ACHN (cell line): ENCODE results near the gene GEMIN5.

Experiments used
- DNase-seq: peaks from one replicate; pipeline ENCODE4 v3.0.0-alpha.2; 2015
- in situ Hi-C: cut with HindIII; loops from 2 replicates; pipeline ENCODE4 v1.10.0; 2017; ENCODE audit warnings: low sequenced_read_pairs, low pct_ligation_motif_present, low pct_unique_long_range_greater_than_20kb

Gene GEMIN5

DNA sequence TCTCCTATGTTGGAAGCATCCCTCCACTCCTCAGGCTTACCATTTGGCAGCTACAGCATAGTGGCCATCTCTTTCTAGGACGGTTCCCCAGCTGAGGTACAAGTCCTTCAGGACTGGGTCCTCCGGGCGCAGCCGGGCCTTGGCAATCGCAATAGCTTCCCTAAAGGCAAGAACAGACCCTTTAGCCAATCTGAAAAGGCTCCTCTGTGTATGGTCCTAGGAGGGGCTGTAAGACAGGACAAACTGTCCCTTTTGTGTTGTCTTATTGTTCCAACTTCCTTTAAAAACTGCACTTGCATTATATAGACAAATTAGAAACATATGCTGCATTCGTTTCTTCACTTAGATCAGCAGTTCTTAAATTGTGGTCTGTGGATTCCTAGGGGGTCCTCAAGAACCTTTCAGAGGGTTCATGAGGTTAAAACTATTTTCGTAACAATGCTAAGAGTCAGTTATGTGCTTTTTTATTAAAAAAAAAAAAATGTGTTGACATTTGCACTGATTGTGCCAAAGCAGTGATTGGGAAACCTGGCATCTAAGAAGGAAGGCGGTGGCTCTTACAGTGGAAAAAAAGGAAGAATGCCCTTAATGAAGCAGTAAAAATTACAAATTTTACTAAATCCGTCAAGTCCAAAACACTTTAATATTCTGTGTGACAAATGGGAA is 38.7 kb downstream of the GEMIN5 start:
- in situ Hi-C loops, result no loop called here
- DNase-seq, result no peak

DNA sequence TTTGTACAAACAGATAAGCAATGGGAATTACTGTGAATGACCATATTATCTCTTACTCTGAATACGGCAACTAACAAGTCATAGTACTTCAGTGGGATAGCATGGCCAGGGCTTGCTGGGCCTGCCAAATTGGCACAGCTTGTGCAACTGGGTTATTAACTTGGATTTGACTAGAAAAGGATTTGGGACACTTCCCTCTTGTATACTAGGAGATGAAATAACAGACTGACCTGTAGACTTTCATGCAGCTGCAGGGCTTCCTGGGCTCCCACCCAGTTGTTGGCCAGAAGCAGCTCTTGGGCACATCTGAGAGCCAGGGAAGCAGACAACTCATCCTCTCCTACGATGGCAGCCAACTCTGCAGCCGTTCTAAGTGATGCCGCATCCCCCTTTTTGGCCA is 39.8 kb downstream of the GEMIN5 start:
- in situ Hi-C loops, result no loop called here
- no peak for DNase-seq

DNA sequence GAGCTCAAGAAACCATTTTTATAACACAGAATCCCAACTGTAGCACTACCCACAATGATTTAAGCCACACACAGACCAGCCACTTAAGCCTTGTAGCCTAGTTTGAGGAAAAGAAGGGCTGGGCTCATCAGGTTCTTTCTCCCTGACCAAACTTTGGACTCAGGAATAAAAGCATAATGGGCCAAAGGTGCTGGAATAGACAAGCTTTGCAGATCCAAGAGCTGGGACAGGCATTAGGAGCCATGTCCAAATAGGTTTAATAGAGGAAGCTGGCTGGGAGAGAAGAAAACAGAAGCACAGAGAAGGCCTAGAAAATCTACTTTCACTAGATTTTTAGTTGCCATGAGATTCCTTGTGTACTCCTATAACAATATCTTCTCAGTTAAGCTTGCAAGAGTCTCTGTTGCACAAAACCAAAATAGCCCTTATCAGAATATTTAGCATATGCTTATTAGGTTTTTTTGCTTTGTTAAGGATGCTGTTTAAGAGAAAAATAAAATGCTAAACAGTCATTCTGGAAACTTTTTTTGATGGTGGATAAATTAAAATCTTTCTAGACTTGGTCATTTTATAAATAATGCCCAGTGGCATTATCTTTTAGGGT is 41.3 kb downstream of the GEMIN5 start:
- in situ Hi-C loops, result no loop called here
- DNase-seq, result no peak

DNA sequence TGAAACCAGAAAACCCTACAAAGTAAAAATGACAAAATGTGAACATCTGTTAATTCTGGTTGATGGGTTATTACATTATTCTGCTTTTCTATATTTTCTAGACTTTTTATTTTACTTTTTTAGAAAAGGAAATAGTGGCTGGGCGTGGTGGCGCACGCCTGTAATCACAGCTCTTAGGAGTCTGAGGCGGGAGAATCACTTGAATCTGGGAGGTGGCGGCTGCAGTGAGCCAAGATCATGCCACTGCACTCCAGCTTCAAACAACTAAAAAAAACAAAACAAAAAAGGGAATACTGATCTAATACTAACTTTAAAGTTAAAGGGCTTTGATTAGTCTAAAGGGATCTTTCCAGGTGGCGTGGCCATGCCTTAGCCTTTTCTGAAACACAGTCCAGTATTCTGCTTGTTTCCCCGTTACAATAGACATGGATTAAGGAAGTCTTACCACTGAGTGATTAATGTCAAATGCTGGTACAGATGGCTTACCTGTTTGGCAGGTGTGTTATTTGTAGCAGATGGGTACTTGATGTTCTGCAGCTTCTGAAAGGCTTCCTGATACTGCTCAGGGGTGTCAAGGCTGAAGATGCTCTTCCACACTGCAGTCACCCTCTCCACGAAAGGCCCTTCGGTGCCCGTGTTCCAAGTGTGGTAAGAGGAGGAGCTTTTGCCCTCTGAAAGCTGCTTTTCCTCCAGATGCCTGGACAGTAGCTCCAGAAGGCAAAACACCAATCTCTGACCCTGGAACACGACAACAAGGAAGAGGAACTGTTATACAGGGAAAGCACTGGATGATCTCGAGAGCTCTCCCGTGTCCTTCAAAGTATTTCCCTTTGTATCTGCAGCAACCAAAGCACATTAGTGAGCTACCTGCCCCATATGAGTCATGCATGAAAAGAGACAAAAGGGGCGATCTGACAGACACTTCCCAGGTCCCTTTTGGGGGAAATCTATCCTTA is 42.1 kb downstream of the GEMIN5 start:
- DNase-seq, result no peak
- in situ Hi-C loops, result no loop called here

DNA sequence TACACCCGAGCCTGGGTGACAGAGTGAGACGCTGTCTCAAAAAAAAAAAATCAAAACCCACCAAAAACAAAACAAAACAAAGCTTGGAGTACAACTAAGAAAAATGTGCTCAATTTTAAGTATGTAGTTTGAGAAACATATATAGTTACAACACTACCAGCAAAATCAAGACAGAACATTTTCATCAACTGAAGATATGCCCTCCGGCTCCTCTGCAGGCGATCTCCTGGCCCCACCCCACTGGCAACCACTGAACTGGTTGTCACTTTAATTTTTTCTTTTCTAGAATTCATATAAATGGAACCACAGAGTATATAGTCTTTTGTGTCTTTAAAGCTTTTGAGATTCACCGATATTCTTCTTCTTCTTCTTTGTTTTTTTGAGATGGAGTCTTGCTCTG is 44.6 kb downstream of the GEMIN5 start:
- in situ Hi-C loops, result no loop called here
- no peak for DNase-seq

DNA sequence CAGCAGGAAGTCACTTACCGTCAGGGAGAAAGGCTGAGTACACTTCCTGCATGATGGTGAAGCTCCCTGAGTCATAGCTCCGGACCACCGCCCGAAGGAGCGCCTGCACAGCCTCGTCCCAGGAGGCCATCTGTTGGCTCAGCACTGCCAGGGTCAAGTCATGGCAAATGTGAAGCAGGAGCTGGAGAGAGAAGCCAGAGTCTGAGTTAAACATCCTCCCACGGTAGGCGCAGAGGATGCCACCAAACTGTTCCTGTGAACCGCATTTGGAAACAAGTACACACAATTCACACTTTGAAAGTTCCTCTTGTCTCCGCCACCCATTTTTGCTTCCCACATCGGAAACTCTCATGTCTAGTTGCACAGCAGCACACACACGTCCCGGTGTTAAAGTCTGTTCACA is 45.6 kb downstream of the GEMIN5 start:
- no peak for DNase-seq
- in situ Hi-C loops, result no loop called here

DNA sequence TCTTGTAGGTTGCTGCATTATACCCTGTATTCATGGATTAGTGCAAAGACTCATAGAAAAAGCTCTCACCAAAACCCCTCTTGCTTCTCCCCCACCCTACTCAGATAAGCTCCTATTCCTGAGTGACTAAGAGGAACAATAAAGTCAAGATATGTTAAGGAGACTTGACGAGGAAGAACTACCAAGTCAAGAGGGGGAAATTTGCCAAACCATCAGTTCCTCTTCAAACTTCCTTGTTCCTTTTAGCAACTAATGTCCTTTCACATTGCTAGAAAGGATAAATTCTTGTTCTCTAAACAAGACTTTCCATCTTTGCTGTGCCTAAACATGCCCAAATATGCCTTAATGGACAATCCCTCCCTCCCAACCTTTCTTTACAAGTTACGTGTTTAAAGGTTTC is 52.6 kb downstream of the GEMIN5 start:
- no peak for DNase-seq
- in situ Hi-C loops, result no loop called here

DNA sequence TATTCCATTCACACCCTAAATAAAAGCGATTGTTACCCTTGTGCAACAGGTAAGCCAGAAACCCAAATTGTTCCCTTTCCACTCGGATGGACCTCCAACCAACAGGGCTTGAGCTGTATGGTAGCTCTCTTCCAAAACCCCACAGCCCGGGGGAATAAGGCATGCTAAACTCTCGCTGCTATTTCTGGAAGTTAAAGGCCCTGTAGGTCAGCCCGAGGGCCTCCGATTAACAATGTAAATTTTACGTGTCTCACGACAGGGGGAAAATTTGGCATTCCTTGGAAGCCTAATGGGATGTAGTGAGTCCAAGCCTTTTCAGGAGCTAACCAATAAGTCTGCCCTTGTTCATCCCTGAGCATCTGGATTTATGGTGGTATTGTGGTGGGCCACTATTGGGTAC is 53.6 kb downstream of the GEMIN5 start:
- in situ Hi-C loops, result no loop called here
- DNase-seq, result no peak

DNA sequence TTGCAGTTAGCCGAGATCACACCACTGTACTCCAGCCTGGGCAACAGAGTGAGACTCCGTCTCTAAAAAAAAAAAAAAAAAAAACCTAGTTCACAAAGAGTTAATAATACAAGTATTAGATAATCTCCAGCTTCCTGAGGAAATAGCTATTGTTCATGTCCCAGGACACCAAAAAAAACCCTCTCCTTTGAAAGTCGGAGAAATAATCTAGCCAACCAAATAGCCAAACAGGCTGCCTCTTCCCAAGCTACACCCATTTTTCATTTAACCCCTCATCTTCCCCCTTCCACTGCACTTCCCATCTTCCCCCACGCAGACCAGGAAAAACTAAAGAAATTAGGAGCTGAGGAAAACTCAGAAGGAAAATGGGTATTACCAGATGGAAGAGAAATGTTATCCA is 56.0 kb downstream of the GEMIN5 start:
- DNase-seq, result no peak
- in situ Hi-C loops, result no loop called here

DNA sequence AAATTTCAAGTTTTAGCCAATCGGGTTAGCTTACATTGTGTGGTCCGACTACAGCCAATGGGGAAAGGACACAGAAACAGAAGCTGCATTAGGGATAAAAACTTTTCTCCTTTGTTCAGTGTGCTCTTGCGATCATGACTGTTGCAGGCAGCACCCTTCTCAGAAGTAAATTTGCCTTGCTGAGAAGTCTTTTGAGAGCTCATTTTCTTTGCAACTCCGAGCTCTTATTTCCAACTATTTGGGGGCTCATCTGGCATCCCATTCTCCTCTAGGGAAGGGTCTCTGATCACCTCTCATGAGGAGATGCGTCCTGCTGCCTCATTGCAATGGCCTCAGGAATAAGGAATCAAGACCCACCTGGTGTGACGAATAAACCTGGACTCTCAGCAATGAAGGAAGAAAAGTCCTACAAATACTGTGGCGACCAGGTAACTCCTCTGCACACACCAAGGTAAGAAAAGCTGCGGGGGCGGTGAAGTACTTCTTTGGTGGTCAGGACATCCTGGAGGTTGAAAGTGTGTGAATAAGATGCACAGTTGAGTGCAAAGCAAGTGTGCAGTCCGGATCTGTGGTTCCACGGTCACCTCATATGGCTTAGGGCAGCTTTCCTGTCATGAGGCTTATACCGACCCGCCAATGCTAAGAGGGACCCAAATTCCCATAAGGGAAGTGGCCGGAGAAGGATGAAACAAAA is 59.2 kb downstream of the GEMIN5 start:
- DNase-seq, result peak; percentile 2
- in situ Hi-C loops, result no loop called here

DNA sequence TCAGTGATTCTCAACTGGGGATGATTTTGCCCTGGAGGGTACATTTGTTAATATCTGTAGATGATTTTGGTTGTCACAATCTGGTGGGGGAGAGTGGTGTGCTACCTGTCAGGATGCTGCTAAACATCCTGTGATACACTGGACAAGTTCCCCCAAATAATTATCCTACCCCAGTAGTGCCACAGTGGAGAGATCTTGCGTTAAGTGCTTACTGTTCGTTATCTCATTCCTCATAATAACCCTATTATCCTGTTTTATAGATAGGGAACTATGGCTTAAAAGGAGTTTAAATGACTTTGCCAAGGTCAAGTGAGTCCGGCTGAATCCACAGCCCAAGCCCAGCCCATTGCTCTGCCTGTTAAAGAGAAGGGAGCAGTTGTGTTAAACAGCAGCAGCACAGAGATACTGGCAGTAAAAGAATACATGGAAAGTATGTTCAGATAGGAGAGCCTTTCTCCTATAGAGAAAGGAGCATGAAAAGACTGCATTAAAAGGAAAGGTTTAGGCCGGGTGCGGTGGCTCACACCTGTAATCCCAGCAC is 64.2 kb downstream of the GEMIN5 start:
- in situ Hi-C loops, result no loop called here
- DNase-seq, result no peak

DNA sequence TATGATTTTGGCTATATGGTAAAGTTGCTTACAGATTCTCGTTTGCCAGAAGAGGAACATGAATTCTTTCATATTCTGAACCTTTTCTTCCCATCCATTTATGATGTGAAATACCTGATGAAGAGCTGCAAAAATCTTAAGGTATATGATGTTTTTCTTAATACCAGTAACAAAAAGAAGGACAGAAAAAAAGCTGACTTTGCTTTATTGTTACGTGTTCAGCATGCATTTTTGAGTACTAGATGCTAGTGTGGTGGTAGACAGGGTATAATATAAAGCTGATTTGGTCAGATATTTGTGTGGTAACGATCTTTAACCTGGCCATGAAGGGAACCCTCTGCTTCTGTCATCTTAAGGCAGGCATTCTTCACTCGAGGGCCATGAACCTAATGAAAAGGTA is 66.3 kb downstream of the GEMIN5 start:
- no peak for DNase-seq
- in situ Hi-C loops, result no loop called here

DNA sequence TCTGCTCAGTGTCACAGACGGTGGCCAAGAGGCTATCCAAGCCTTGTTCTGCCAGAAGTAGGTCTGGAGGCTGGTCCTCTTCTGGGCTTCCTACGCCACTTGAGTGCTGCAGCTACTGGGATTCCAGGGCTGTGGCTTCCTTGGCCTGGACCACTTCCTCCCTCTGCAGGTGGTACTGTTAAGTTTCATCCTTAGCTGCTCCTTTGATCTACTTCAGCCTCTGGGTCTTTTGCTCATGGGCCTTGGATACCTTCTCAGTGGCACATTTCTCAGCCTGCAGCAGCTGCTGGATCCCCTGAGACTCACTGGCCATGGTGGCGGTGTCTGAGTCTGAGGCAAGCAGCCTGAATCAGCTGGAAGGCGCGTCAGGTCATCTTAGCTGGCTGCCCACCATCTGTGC is 69.3 kb downstream of the GEMIN5 start:
- DNase-seq, result no peak

DNA sequence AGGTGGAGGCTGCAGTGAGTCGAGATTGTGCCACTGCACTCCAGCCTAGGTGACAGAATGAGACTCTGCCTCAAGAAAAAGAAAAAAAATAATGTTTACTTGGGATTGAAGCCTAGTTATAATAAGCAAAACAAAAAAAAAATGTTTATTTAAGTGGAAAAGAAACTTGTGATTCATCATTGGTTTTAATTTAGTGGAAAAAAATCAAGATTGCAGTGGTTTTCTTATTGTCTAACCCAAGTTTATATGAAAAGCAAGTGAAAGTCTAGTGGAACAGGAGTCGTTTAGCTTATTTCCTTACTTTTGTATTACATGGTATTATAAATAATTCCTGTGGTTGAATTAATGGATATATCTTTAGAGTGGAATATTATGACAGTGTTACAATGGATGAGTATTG is 71.2 kb downstream of the GEMIN5 start:
- no peak for DNase-seq
- in situ Hi-C loops, result no loop called here

More for the DNA sequence above, 69.3 kb downstream of the GEMIN5 start:
- in situ Hi-C loops, result no loop called here

DNA sequence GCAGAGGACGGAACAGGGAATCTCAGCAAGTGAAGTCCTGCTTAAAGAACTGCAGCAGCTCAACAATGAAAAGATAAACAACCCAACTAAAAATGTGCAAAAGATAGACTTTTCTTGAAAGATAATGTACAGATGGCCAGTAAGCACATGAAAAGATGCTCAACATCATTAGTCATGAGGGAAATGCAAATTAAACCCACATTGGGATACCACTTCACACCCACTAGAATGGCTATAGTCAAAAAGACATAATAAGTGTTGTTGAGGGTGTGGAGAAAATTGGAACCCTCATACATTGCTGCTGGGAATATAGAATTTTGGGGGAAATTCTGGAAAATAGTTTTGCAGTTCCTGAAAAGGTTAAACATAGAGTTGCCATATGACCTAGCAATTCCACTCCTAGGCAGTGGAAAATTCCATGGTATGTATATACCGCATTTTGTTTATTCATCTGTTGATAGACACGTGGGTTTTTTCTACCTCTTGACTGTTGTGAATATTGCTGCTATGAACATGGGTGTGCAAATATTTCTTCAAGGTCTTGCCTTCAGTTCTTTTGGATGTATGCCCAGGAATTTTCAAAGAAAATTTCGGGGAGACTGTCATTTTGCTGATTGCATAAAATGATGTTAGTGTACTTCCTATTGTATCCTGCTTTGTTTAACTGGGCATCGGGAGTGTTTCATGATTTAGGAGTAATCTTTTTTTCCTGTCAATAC is 72.4 kb downstream of the GEMIN5 start:
- in situ Hi-C loops, result no loop called here
- DNase-seq, result no peak

DNA sequence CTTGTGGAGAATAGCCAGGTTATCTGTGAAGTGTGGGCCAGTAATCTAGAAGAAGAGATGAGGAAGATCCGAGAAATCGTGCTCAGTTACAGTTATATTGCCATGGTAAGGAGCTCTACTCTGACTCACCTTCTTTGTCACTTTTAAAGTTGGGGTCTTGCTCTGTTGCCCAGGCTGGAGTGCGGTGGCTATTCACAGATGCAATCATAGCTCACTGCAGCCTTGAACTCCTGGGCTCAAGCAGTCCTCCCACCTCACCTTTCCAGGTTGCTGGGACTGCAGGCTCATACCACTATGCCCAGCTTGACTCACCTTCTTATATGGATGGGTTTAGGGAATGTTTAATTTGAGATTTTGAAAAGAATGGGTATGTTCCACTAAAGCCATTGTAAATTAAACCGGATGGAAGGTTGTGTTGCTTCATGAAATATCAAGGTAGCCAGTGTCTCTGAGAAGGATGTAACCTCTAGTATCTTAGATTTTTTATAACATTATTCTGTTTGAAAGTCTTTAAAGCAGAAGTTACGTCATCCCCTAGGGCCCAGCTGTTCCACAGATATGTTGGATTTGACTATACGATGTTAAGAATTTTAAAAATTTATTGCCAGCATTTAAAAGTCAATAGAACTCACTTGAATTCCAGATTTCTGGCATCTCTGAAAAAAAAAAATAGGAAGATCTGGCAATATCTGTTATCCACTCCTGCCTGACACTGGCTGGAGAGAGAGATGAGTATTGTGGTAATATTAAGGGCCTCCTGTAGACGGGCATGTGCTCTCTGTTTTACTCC is 74.5 kb downstream of the GEMIN5 start:
- in situ Hi-C loops, result no loop called here

DNA sequence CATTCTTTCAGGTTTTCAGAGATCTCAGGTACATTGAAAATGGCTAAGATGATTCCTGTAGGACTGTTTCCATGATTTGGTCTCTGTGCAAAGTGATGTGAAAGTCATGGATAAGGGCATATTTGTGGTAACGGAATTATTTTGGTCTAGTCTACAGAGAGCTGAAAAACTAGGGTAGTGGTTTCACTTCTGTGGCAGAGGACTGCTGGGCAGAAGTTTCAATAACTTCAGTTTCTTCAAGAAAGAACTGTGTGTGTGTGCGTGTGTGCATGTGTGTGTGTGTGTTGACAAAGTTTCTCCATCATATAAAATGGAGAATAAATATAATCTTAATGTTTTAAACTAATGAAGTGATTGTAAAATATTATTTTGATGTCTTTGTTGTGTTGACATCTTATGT is 75.2 kb downstream of the GEMIN5 start:
- DNase-seq, result no peak
- in situ Hi-C loops, result no loop called here

More for the DNA sequence above, 74.5 kb downstream of the GEMIN5 start:
- no peak for DNase-seq
